GM12873 (cell line): ENCODE data around the gene THSD7A.

Source experiments
- TF ChIP-seq, protein P1 (sequence below): IDR thresholded peaks from 2 replicates; pipeline ENCODE4 v1.5.1; 2012; ENCODE audit warnings: low read depth, mild to moderate bottlenecking, moderate library complexity, low read length, control low read depth; ENCODE audit not compliant: insufficient read depth; ENCODE audit errors: missing control alignments

The THSD7A gene

GRCh38 chr7:11449316-11449715, 382.7 kb downstream of the THSD7A start:
- TF ChIP-seq, protein P1, sequence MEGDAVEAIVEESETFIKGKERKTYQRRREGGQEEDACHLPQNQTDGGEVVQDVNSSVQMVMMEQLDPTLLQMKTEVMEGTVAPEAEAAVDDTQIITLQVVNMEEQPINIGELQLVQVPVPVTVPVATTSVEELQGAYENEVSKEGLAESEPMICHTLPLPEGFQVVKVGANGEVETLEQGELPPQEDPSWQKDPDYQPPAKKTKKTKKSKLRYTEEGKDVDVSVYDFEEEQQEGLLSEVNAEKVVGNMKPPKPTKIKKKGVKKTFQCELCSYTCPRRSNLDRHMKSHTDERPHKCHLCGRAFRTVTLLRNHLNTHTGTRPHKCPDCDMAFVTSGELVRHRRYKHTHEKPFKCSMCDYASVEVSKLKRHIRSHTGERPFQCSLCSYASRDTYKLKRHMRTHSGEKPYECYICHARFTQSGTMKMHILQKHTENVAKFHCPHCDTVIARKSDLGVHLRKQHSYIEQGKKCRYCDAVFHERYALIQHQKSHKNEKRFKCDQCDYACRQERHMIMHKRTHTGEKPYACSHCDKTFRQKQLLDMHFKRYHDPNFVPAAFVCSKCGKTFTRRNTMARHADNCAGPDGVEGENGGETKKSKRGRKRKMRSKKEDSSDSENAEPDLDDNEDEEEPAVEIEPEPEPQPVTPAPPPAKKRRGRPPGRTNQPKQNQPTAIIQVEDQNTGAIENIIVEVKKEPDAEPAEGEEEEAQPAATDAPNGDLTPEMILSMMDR = no peak

- TF ChIP-seq, protein P1 = no peak
Measured at GRCh38 chr7:11448323-11448722, 383.7 kb downstream of the THSD7A start.

GRCh38 chr7:11447106-11447505, 384.9 kb downstream of the THSD7A start:
- TF ChIP-seq, protein P1 = no peak

GRCh38 chr7:11437994-11438393, 394.0 kb downstream of the THSD7A start:
- TF ChIP-seq, protein P1 = no peak

DNA sequence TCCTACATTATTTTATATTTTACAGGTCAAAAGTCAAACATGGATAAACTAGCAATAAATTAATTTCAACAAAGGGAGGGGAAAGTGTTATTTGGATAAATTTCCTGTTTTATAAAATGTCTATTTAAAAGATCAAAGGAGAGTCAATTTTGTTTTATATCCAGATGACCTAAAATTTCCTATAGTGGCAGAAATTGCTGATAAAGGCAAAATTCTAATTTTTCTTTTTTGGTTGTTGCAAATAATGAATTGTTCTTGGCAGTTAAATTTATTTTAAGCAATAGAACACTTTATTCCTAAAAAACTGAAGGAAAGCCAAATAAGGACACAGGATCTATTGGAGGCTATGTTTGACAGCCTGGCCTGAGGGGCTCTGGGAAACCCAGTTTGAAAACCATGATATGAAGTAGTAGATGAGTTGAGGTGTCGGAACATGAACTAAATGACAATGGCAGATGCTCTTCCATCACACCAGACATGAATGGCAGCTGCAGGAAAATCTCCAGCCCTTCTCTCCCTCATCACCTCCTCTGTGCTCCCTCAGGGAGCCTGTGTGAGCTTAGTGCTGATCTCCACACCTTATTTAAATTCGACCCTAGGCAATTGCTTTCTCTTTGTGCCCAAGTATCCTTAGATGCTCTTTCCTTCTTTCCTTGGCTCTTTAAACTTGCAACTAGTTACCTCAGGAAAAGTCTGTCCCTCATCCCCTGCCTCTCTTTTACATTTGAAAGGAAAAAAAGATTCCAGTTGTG, 395.0 kb downstream of the THSD7A start:
- TF ChIP-seq, protein P1 = no peak

DNA sequence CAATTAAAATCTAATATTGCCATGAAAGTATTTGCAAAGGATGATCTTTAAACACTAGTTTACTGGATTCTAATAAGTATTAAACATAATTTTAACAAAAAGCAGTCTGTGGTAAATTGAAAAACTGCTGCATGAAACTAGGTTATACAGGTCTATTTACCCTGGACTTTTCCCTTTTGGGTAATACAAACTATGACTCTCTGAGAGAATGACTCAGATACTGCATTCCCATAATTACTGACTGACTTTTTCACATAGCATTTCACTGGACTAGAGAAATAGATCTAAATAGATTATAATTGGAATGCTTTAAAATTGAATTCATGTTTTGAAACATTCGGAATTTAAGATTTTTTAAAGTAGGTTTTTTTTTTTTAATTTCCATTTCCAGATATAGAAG, 395.7 kb downstream of the THSD7A start:
- TF ChIP-seq, protein P1 = no peak

DNA sequence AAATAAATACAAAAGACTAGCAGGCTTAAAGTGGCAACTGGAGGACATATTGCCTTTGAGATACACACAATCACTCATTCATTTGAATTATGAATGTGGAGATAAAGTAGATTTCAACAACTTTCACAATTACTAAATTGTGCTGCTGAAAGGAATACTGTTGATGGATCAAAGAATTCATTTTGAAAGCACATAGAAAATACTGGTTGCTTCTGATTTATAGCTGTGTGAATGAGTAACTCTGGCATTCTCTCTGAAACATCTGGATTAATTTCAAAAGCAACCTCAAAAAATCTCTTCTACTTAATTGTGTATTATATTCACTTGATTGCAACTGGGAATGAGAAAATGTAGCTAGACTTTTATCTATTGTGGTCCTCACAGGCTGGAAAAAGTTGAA, 397.6 kb downstream of the THSD7A start:
- TF ChIP-seq, protein P1 = no peak
